ENCODE measurements around the gene TMEM127.

The TMEM127 gene

DNA sequence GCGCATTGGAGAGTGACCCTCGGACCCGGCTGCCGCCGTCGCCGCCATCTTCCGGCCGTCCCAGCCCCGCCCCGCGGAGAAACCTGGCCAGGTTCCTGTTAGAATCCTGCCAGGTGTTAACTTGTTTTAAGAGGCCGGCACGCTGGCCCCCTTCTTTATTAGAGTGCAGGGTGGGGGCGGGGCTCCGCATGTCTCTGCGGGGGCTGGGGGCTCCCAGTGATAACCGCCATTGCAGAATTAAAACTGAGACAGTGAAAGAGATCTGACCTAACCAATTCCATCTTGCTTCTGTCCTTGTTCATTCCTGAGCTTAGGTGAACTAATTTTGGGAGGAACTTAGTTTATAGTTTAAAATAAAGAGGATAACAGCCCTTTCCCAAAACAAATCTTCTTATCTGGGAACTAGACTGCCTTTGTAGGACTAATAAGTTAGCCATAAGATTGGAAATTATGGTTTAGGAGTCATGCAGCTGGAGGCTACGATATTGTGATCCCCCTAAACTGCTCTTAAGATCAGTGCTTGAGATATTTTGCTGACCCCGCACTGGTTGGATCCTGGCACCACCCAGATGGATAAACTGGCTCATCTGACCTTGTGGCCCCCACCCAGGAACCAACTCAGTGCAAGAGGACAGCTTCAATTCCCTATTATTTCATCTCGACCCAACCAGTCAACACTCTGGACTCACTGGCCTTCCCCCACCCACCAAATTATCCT lies 56.6 kb downstream of the TMEM127 start:
- no peak for FAIRE-seq
- no peak for DNase-seq (ENCODE audit: extremely low spot score, insufficient read length, low read depth)

- FAIRE-seq, result peak; percentile 82
These were observed 57.4 kb downstream of the TMEM127 start, which contains the start of gene STARD7 for GRCh38 chr2:96208143-96209010. Gene STARD7, minus strand, starts transcription at chr2:96208827. Its CDS starts 393 bp downstream, at chr2:96208434.

GRCh38 chr2:96207774-96208142 lies 58.0 kb downstream of the TMEM127 start:
- FAIRE-seq, result no peak
- DNase-seq (ENCODE audit: extremely low spot score, insufficient read length, low read depth), result no peak

More at GRCh38 chr2:96208143-96209010, 57.4 kb downstream of the TMEM127 start, which contains the start of gene STARD7:
- peak; percentile 90 for DNase-seq (ENCODE audit: extremely low spot score, insufficient read length, low read depth)

- DNase-seq (ENCODE audit: extremely low spot score, insufficient read length, low read depth), result no peak
- no peak for FAIRE-seq
These were observed 58.6 kb downstream of the TMEM127 start for GRCh38 chr2:96207073-96207773.

DNA sequence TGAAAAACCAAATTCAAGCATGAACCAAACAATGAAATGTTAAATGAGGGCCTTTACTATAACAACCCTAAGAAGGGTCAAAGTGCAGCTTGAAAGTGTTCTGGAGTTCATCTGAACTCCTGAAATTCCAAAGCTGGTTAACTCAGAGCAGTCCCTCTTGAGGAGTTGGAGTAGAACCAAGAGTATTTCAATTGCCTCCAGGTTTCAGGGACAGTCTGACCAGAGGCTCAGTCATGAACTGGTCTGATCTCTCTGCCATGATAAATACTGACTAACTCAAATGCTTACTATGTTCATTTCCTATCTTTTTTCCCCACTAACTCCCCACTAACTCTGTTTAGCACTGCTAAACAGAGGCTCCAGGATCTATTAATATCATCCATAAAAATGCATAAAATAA lies 59.9 kb downstream of the TMEM127 start:
- no peak for FAIRE-seq
- no peak for DNase-seq (ENCODE audit: extremely low spot score, insufficient read length, low read depth)

GRCh38 chr2:96204836-96205624 lies 60.8 kb downstream of the TMEM127 start:
- DNase-seq (ENCODE audit: extremely low spot score, insufficient read length, low read depth), result no peak
- FAIRE-seq, result no peak

DNA sequence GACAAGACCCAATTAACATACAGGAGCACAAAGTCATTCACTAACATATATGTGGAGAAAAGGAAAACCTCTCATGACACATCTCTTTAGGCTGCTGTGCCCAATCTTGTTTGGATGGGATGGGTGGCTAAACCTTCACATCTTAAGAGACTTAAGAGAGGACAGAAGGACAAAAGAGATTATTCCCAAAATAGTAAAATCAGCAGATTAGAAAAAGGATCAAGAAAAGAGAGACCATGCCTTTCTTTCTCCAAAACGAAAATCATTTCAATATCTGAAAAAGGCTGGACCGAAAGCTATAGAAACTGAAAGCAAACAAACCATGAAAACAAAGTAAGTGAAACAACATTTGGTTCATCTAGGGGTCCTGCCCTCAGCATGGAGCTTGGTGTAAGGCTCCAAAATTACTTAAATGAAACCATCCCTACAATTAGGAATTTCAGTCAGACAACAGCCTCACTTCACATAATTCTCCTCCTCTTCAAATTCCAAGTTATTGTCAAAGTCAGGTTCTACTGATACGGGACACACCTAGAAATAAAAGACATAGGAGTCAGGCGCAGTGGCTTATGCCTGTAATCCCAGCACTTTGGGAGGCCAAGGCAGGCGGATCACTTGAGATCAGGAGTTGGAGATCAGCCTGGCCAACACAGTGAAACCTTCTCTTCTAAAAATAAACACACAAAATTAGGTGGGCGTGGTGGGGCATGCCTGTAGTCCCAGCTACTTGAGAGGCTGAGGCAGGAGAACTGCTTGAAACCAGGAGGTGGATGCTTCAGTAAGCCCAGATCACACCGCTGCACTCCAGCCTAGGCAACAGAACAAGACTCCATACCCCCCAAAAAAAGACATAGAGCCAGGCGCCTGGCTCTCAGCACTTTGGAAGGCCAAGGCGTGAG lies 62.4 kb downstream of the TMEM127 start:
- peak; percentile 82 for FAIRE-seq

DNA sequence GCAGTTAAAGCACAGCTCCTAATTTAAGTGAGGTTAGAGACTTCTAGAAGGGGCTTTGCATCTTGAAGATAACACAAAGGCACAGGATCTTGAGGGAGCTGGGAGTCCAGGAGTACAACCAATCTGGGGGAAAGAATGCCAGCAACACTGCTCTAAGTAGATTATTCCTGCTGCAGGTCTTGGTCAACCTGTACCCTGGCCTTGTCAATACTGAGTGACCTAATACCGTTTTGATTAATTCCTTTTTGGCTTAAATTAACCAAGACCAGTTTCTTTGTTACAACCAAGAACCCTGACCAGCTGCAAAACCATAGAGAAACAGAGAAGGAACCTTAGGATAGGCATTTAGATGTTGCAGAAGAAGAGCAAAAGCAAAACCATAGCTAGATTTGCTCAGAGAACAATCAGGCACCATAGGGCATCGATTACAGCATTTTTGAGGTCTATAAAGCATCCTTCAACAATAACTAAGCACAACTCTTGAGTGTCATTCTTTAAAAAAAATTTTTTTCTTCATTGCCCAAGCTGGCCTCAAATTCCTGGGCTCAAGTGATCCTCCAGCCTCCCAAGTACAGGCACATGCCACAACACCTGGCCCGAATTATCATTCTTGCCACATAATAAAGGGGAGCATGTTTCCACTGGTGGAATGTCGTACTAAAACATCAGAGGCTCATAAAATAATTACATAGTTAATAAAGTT lies 63.5 kb downstream of the TMEM127 start:
- DNase-seq (ENCODE audit: extremely low spot score, insufficient read length, low read depth), result no peak

More for the DNA sequence above, 62.4 kb downstream of the TMEM127 start:
- DNase-seq (ENCODE audit: extremely low spot score, insufficient read length, low read depth), result no peak

GRCh38 chr2:96201338-96201737 lies 64.5 kb downstream of the TMEM127 start:
- FAIRE-seq (no peak), DNase-seq (ENCODE audit: extremely low spot score, insufficient read length, low read depth) (no peak)

More for the DNA sequence above, 63.5 kb downstream of the TMEM127 start:
- no peak for FAIRE-seq

- FAIRE-seq (no peak), DNase-seq (ENCODE audit: extremely low spot score, insufficient read length, low read depth) (no peak)
These were observed 66.9 kb downstream of the TMEM127 start for GRCh38 chr2:96198921-96199320.
